Retinal pigment epithelial cell (primary cell): Measurements from ENCODE around the gene ITPK1.

ENCODE experiments used
- DNase-seq: peaks from one replicate; pipeline ENCODE4 v3.0.0-alpha.2; 2010; ENCODE audit warnings: low read depth
- H3K4me3 ChIP-seq: 2 replicates; pipeline ENCODE4 v1.5.1; 2011; ENCODE audit warnings: mild to moderate bottlenecking, low read length, control low read depth, moderate library complexity
- CTCF ChIP-seq: conservative IDR thresholded peaks from 2 replicates; pipeline ENCODE4 v1.5.1; 2011; ENCODE audit warnings: low read depth, low read length, control low read depth, inconsistent platforms

Gene ITPK1

GRCh38 chr14:93027810-93028723, 87.7 kb downstream of the ITPK1 start:
- TF ChIP-seq CTCF, result no peak
- DNase-seq, result no peak
- H3K4me3 ChIP-seq, result no peak overlapping the region

GRCh38 chr14:93026339-93026738, 89.4 kb downstream of the ITPK1 start:
- no peak overlapping the region for H3K4me3 ChIP-seq
- no peak for TF ChIP-seq CTCF
- DNase-seq, result no peak

GRCh38 chr14:93025055-93025454, 90.7 kb downstream of the ITPK1 start:
- DNase-seq, result no peak
- no peak overlapping the region for H3K4me3 ChIP-seq
- no peak for TF ChIP-seq CTCF

- no peak for TF ChIP-seq CTCF
- no peak for DNase-seq
These were observed 91.2 kb downstream of the ITPK1 start for GRCh38 chr14:93024493-93024892.

GRCh38 chr14:93023802-93024434, 91.8 kb downstream of the ITPK1 start:
- TF ChIP-seq CTCF, result no peak
- DNase-seq, result no peak
- H3K4me3 ChIP-seq, result no peak overlapping the region

More at GRCh38 chr14:93024493-93024892, 91.2 kb downstream of the ITPK1 start:
- no peak overlapping the region for H3K4me3 ChIP-seq

- DNase-seq, result no peak
- no peak for TF ChIP-seq CTCF
- no peak overlapping the region for H3K4me3 ChIP-seq
These were observed 92.7 kb downstream of the ITPK1 start for GRCh38 chr14:93023039-93023438.
